Type B pancreatic cell (in vitro differentiated cells): ENCODE results near the gene PLIN3. TPM values are rescaled to one million over a fixed set of nuclear protein-coding genes. Genes with fewer than 3 reads are reported as not detected.
"Not testable (repeated sequence)": the region's sequence is repeated elsewhere in the genome, so short reads cannot be mapped to it uniquely, and the experiment has no call there.

ENCODE experiments used
- DNase-seq: peaks from one replicate; pipeline ENCODE4 v3.0.0; 2021; ENCODE audit warnings: mixed read lengths; ENCODE audit not compliant: unreplicated experiment; ENCODE audit errors: extremely low spot score
- H3K27ac Mint-ChIP-seq: 2 replicates; pipeline ENCODE4 v1.8.0; 2021; ENCODE audit warnings: mild to moderate bottlenecking, mixed read lengths
- H3K27me3 Mint-ChIP-seq: 2 replicates; pipeline ENCODE4 v1.8.0; 2021; ENCODE audit warnings: mixed read lengths
- H3K36me3 Mint-ChIP-seq: 2 replicates; pipeline ENCODE4 v1.8.0; 2021; ENCODE audit warnings: mixed read lengths
- H3K4me1 Mint-ChIP-seq: one replicate; pipeline ENCODE4 v1.8.0; 2021; ENCODE audit warnings: mixed read lengths; ENCODE audit not compliant: unreplicated experiment
- H3K4me3 Mint-ChIP-seq: 2 replicates; pipeline ENCODE4 v1.8.0; 2021; ENCODE audit warnings: mild to moderate bottlenecking, mixed read lengths
- H3K9me3 Mint-ChIP-seq: 2 replicates; pipeline ENCODE4 v1.8.0; 2021; ENCODE audit warnings: mixed read lengths
- total RNA-seq: library from RNA; stranded (reverse); gene quantifications from 2 replicates; pipeline ENCODE4 v1.2.1, GENCODE V29; 2021; ENCODE audit warnings: low replicate concordance
- TF ChIP-seq, protein P1 (sequence below): fragments of 200-600 bp; sonication (generic); conservative IDR thresholded peaks from 2 replicates; pipeline ENCODE4 v1.5.0; 2021; ENCODE audit warnings: antibody characterized with exemption, mild to moderate bottlenecking

The PLIN3 gene
- total RNA-seq, 1 donor from 2014 or later, result 53.9 TPM

DNA sequence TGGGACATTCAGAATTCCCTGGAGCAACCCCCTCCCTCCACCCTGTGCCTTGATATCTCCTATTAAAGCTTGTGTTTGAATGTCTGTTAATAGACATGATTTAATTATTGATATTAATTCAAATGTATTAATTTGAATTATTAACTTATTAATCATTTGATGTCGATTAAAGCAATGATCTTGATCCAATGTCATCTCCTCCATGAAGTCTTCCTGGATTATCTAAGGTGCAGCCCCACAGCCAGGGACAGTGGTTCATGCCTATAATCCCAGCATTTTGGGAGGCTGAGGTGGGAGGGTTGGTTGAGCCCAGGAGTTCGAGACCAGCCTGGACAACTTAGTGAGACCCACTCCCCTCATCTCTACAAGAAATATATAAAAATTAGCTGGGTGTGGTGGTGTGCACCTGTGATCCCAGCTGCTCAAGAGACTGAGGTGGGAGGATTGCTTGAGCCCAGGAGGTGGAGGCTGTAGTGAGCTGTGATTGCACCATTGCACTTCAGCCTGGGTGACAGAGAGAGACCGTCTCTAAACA is 66.3 kb downstream of the PLIN3 start:
- peaks cover 6% of the 10 kb centered on the region for H3K36me3 Mint-ChIP-seq
- H3K27ac Mint-ChIP-seq, result peak overlapping the region; percentile 90
- H3K9me3 Mint-ChIP-seq, result no peaks in the 10 kb centered on the region
- no peaks in the 10 kb centered on the region for H3K27me3 Mint-ChIP-seq
- peak overlapping the region; percentile 51 for H3K4me3 Mint-ChIP-seq
- TF ChIP-seq, protein P1, sequence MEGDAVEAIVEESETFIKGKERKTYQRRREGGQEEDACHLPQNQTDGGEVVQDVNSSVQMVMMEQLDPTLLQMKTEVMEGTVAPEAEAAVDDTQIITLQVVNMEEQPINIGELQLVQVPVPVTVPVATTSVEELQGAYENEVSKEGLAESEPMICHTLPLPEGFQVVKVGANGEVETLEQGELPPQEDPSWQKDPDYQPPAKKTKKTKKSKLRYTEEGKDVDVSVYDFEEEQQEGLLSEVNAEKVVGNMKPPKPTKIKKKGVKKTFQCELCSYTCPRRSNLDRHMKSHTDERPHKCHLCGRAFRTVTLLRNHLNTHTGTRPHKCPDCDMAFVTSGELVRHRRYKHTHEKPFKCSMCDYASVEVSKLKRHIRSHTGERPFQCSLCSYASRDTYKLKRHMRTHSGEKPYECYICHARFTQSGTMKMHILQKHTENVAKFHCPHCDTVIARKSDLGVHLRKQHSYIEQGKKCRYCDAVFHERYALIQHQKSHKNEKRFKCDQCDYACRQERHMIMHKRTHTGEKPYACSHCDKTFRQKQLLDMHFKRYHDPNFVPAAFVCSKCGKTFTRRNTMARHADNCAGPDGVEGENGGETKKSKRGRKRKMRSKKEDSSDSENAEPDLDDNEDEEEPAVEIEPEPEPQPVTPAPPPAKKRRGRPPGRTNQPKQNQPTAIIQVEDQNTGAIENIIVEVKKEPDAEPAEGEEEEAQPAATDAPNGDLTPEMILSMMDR, result no peak
- H3K4me1 Mint-ChIP-seq, result no peaks in the 10 kb centered on the region
- DNase-seq, result no peak

DNA sequence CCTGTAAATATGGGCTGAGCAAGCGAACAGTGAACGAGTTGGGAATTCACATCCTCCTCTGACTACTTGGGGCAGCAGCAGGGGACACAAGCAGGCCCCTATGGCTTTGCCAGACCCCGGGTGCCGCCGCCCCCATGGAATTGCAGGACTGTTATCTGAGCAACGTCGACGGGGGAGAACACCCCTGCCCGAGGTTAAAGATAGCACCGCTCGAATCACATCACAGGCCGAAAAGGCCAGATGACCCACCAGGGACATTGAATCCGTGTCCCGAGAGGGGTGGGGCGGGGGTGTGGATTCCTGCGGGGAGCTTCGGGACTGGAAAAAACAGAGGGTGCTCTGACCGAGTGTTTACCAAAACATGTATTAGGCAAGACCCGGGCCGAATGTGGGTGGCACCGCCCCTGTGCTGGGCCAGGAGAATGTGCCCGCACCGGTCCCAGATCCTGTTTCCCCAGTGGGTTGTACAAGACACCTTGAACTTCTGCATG is 66.8 kb downstream of the PLIN3 start:
- no peak for DNase-seq
- peak overlapping the region; percentile 90 for H3K27ac Mint-ChIP-seq
- TF ChIP-seq, protein P1, result no peak
- peaks cover 6% of the 10 kb centered on the region for H3K36me3 Mint-ChIP-seq
- no peaks in the 10 kb centered on the region for H3K27me3 Mint-ChIP-seq
- H3K4me1 Mint-ChIP-seq, result no peaks in the 10 kb centered on the region
- H3K4me3 Mint-ChIP-seq, result no peak overlapping the region
- no peaks in the 10 kb centered on the region for H3K9me3 Mint-ChIP-seq

DNA sequence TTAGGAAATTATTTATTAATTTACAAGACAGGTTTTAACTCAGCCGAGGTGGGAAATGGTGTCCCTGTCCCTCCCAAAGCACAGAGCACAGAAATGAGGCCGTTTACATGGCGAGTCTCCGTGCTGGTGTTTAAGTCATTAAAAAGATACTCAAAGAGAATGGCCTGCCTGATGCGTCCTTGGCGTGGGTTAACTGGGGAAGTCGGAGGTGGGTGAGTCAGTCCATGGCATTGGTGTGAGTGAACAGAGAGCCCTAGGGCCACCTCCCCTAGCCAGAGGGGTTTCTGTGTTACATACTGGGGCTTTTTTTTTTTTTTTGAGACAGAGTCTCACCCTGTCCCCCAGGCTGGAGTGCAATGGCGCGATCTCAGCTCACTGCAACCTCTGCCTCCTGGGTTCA is 72.1 kb downstream of the PLIN3 start:
- Mint-ChIP-seq H3K36me3 (peaks cover 6% of the 10 kb centered on the region), H3K4me1 (peaks cover 8% of the 10 kb centered on the region), H3K9me3 (no peaks in the 10 kb centered on the region), H3K27me3 (peaks cover 4% of the 10 kb centered on the region), H3K27ac (peak overlapping the region; percentile 27), H3K4me3 (no peak overlapping the region)
- TF ChIP-seq, protein P1, result no peak
- DNase-seq, result no peak

DNA sequence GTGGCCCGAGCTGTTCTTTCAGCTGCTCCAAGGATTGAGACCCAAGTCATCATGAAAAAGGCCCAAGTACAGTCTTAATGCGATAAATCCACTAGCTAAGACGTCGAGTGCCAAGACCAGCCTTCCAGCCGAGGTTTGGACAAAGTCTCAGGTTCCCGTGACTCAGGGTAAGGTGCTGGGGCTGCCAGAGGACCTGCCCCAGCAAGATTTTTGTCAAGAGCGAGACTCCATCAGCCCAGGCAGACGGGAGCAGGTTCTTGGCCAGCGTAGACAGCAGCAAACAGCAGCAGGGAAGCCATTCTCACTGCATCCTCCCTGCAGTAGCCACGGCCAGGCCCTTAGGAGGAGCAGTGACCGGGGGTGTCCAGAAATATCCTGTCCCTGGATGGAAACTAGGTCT is 72.5 kb downstream of the PLIN3 start:
- DNase-seq, result no peak
- peaks cover 8% of the 10 kb centered on the region for H3K4me1 Mint-ChIP-seq
- TF ChIP-seq, protein P1, result no peak
- H3K9me3 Mint-ChIP-seq, result no peaks in the 10 kb centered on the region
- peak overlapping the region; percentile 14 for H3K4me3 Mint-ChIP-seq
- peaks cover 4% of the 10 kb centered on the region for H3K27me3 Mint-ChIP-seq
- H3K36me3 Mint-ChIP-seq, result peaks cover 6% of the 10 kb centered on the region
- peak overlapping the region; percentile 27 for H3K27ac Mint-ChIP-seq

DNA sequence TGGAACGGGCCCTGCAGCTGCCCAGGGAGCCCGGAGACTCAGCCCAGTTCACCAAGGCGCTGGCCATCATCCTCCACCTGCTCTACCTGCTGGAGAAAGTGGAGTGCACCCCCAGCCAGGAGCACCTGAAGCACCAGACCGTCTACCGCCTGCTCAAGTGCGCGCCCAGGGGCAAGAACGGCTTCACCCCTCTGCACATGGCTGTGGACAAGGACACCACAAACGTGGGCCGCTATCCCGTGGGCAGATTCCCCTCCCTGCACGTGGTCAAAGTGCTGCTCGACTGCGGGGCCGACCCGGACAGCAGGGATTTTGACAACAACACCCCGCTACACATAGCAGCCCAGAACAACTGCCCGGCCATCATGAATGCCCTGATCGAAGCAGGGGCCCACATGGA is 74.2 kb downstream of the PLIN3 start:
- not testable (repeated sequence) for H3K27me3 Mint-ChIP-seq, H3K36me3 Mint-ChIP-seq, H3K9me3 Mint-ChIP-seq, DNase-seq, H3K4me1 Mint-ChIP-seq
- Mint-ChIP-seq H3K4me3 (peak overlapping the region; percentile 90), H3K27ac (peak overlapping the region; percentile 8)

DNA sequence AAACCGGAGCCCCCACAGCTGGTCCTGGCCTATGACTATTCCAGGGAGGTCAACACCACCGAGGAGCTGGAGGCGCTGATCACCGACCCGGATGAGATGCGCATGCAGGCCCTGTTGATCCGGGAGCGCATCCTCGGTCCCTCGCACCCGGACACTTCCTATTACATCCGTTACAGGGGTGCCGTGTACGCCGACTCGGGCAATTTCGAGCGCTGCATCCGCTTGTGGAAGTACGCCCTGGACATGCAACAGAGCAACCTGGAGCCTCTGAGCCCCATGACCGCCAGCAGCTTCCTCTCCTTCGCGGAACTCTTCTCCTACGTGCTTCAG is 74.6 kb downstream of the PLIN3 start:
- not testable (repeated sequence) for H3K36me3 Mint-ChIP-seq, H3K9me3 Mint-ChIP-seq, DNase-seq, H3K27ac Mint-ChIP-seq, H3K4me1 Mint-ChIP-seq, H3K27me3 Mint-ChIP-seq
- peak overlapping the region; percentile 90 for H3K4me3 Mint-ChIP-seq

DNA sequence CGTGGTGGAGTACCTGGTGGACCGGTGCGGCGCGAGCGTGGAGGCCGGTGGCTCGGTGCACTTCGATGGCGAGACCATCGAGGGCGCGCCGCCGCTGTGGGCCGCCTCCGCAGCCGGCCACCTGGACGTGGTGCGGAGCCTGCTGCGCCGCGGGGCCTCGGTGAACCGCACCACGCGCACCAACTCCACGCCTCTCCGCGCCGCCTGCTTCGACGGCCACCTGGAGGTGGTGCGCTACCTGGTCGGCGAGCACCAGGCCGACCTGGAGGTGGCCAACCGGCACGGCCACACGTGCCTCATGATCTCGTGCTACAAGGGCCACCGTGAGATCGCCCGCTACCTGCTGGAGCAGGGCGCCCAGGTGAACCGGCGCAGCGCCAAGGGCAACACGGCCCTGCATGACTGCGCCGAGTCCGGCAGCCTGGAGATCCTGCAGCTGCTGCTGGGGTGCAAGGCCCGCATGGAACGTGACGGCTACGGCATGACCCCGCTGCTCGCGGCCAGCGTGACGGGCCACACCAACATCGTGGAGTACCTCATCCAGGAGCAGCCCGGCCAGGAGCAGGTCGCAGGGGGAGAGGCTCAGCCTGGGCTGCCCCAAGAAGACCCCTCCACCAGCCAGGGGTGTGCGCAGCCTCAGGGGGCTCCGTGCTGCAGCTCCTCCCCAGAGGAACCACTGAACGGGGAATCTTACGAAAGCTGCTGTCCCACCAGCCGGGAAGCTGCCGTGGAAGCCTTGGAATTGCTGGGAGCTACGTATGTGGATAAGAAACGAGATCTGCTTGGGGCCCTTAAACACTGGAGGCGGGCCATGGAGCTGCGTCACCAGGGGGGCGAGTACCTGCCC is 75.2 kb downstream of the PLIN3 start:
- H3K36me3 Mint-ChIP-seq, H3K4me1 Mint-ChIP-seq, H3K27me3 Mint-ChIP-seq, H3K9me3 Mint-ChIP-seq, DNase-seq: not testable (repeated sequence)
- Mint-ChIP-seq H3K27ac (peak overlapping the region; percentile 72), H3K4me3 (peak overlapping the region; percentile 90)
